Stimulated activated CD4-positive, alpha-beta T cell treated with anti-CD3 and anti-CD28 coated beads, Interleukin-15, amount 100 ng/mL, for 48 hours (primary cell): ENCODE measurements around the gene USP25.

Source experiments
- DNase-seq, 2 donors: peaks; one replicate each; pipeline ENCODE4 v3.0.0-alpha.2; 2020; ENCODE audit warnings: low read depth in 2 of 2

USP25 gene

DNA sequence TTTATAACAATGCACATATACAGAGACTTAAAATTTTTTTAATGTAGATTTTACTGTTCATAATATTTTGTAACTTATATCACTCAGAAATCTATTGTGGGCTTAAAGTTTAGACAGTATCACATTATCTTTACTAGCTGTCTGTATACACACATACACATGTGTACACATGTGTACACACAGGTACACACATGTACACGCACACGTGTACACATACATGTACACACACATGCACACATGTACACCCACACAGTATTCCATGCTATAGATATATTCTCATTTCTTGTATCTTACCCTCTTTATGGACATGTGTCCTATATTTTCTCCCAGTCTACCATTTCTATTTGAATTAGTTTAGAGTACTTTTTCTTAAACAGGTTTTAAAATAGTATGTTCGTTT, 123.3 kb downstream of the USP25 start:
- DNase-seq: no peak

DNA sequence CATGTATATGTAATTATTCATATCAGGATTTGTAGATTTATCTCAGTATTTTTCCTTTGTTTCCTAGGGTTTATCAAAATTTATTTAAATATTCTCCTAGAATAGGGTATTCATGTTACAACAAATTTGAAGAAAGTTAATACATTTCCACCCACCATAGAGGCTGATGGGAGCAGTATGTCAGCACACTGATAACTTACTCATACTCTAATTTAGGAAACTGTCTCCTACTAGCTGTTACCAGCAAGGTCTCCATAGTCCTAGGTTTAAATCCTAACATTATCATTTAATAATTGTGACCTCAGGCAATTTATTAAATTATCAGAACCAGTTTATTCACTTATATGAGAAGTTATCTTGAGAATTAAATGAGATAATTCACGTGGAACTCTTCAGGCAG, 127.0 kb downstream of the USP25 start:
- DNase-seq: no peak

GRCh38 chr21:15857740-15858139, 128.0 kb downstream of the USP25 start:
- no peak for DNase-seq

DNA sequence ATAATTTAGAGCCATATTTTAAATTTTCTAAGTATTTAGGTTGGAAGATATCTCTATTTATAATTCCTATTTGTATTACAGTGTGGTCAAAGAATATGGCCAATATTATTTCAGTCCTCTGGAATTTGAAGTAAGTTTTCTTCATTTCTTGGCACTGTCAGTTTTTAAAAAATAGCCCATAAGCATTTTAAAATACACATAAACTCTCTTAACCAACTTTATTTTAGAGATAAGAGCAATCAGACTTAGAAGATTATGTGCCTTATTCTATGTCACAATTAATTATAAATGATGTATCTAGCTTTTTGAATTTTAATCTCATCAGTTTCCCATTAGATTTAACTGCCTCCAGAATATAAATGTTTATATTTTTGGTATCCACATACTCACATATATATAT, 130.8 kb downstream of the USP25 start:
- no peak for DNase-seq

- no peak for DNase-seq
These were observed 139.2 kb downstream of the USP25 start for GRCh38 chr21:15868940-15869339.

GRCh38 chr21:15870819-15871218, 141.0 kb downstream of the USP25 start:
- DNase-seq: no peak

- DNase-seq: no peak
These were observed 142.5 kb downstream of the USP25 start for GRCh38 chr21:15872236-15872635.

DNA sequence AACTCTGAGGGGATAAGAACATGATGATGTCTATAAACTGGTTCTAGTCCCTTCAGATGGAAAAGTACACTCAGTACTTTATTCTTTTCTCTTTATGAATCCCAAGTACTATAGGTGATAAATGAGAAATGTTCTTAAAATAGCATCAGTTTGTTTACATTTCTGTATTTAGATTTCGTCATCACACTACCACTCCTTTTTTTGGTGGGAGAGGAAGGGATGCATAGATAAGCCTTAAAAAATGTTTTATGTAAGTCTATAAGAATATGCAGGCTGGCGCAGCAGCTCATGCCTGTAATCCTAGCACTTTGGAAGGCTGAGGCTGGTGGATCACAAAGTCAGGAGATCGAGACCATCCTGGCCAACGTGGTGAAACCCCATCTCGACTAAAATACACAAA, 144.8 kb downstream of the USP25 start:
- DNase-seq: no peak

GRCh38 chr21:15875286-15875685, 145.5 kb downstream of the USP25 start:
- DNase-seq: no peak

- DNase-seq: no peak
These were observed 164.1 kb downstream of the USP25 start for GRCh38 chr21:15893902-15894301.

DNA sequence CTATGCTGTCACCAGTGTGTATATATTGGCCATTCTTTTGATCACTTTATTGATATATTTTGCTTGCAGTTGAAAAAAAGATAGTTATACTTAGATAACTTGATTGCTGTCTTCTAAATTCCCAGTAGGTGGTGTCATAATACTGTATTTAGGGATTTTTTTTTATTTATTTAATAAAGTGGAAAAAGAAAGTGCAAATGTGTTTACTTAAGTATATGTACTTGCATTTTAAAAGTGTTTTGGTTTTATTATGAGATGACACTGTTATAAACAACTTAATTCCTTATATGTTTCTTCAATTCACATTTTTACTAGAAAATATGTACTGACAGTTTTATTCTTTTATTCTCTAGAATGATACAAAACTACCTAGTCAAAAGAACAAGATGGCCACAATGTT, 164.8 kb downstream of the USP25 start:
- no peak for DNase-seq

- no peak for DNase-seq
These were observed 165.6 kb downstream of the USP25 start for GRCh38 chr21:15895142-15896106.

DNA sequence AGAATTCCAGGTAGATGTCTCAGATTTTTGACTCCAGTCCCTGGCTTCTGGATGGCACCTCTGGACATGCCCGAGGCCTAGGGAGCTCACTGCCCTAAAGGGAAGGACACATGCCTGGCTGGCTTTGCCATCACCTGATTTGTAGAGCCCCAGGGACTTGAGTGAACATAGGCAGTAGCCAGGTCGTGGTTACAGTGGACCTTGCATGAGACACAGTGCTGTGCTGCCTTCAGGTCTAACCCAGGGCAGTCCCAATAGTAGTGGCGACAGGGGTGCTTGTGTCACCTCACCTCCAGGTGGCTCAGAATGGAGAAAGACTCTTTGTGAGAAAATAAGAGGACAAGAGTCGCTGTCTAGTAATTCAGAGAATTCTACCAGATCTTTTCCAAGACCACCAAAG, 166.7 kb downstream of the USP25 start:
- DNase-seq: no peak

GRCh38 chr21:15904389-15904788, 174.6 kb downstream of the USP25 start:
- no peak for DNase-seq

GRCh38 chr21:15908187-15908586, 178.4 kb downstream of the USP25 start:
- DNase-seq: no peak

DNA sequence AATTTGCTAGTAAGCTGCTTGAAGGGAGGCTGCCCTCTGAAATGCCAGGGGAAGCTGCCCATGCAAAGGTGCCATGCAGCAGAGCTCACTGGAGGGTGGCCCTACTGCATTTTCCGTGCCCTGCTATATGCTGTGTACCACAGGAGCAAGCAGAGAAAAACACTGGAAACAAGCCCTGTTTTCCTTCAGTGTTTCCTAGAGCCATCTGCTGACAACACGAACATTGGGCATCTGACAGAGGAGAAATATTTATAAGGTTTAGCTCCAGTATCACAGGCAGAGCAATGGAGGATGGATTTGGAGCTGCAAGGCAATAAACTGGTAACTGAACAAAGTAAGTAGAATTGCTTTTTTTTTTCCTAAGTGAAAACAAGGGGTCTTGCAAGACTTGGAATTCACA, 198.4 kb downstream of the USP25 start:
- no peak for DNase-seq

DNA sequence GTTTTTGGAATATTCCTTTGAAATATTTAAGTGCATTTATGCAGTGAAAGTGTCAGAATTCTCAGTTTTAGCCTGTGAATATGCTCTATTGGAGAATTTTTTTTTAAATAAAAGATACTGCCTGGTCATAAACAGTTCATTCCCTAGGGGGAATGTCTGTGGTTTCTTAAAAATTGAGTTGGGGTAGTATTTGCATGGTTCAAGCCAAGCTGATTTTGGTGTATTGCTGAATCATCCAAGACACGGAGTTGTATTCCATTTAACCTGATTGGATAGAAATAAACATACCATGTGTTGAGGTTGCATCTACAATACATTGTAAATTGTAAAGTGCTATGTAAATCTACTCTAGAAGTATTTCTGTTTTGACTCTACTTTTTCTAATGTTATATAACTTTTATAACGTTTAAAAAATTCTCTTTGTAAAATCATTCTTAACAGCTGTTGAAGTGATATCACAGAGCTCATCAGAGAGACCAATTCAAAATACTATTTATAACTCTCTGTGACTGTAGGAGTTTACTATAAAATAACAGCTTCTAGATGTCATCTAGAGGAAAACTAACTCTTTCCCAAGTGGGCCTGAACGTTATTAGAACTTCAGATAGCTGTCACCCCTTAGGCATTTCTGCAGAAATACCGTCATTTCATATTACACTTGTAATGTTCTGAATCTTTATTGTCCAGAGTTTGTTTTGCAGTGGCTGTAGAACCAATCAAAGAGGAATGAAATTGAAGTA, 199.1 kb downstream of the USP25 start:
- no peak for DNase-seq

DNA sequence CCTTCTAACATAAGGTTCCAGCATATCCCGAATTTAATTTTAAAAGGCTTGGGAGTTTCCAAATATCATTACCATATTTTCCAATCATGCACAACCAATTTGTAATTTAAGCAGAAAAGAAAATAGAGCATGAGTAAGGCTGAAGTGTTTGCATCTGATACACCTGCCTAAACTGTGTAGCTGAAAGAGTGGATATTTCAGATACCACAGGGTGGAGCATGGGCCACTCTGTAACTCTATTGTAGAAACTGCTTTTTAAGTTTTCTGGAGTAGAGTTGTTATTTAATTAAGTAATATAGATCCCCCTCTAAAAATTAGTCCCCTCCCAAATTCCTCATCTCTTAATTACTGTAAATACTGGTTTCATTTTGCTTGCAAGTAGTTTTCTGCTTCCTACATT, 199.8 kb downstream of the USP25 start:
- no peak for DNase-seq
